ENCODE data around the gene SSRP1. TPM values are rescaled to one million over a fixed set of nuclear protein-coding genes. Genes with fewer than 3 reads are reported as not detected.

The SSRP1 gene
- total RNA-seq, 2 donors from 2014 or later, result 41.6 to 54.4 TPM

DNA sequence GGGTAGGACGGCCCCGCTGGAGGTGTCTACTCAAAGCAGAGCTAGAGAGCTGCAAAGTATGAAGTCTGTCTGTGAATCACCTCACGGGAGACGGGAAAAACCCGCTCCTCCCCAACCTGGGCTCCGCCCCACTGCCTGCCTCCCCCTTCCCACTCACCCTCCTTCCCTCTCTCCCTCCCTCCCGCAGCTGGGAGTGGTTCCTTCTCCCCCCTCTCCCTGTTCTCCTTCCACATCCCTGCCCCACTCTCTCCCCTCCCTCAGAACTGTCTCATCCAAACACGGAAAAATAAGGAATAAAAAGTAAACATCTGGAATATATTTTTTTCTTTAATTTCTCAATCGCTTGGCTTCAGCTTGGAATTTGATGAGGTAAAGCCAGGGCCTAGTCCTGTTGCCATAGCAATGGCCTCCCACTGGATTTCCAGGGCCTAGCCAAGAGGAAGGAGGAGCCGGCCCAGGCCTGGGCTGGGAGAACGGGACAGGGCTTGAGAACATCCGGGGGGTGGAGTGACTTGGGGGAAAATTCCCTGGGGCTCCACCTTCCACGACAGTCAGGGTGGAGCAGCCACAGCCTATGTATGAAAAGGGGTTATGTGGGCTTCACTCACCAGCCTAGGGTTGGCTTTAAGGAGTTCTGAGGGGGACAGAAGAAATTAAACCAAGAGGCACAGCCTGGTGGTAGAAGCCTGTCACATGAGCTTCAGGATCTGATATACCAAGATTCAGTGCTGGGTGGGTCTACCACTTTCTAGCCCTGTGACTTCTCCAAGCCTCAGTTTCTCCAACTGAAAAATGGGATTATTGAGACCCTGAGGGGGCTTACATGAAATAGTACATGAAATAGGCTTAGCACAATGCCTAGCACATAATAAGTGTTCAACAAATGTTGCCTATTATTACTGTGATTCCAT is 13.2 kb downstream of the SSRP1 start:
- intact Hi-C loops (cut with DNase I), result loop anchor here (5.0 to 10.0 kb wide), 2 partner anchors 342 to 1820 kb away; partner anchors contain the start of genes FAM111A (in 1 of the 2) and ZDHHC5 (in 1 of the 2)
- peak; percentile 96 for DNase-seq (ENCODE audit: low spot score)

DNA sequence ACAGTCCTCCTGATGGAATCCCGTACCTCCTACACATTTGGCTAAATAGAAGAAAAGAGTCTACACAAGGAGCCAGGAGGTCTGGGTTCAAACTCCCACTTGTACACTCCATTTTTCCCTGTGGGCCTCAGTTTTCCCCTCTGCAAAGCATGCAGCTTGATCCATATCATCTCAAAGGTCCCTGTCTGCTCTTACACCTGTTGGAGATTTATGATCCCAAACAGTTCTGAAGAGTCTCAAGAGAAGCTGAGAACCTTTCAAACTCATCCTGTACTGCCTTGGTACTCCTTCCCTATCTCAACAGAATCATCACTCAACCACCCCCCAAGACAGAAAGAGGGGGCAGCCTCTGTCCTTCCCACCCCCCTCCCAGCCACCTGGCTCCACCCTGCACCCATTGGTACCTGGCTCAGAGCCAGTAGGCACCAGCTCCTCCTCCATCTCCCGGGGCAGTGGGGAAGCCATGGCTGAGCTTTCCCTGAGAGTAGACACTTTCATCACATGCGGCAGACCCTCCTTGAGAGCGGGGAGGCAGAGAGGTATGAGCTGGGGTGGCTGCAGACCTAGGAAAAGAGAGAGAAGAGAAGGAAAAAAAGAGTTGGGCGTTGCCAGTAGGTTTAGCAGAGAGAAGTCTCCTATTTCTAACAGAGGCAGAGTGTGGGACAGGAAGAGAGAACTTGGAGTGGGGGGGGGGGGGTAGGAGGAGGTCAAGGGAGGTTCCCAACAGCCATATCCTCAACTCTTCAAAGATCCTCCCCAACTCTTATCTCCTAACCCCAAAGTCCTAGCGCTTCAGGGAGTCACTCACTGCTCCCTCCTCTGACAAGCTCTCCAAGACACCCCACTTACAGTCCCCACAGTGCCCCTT is 14.1 kb downstream of the SSRP1 start:
- DNase-seq (ENCODE audit: low spot score), result no peak
- intact Hi-C loops (cut with DNase I), result loop anchor here (5.0 to 10.0 kb wide), 2 partner anchors 343 to 1821 kb away; partner anchors contain the start of genes FAM111A (in 1 of the 2) and ZDHHC5 (in 1 of the 2)

DNA sequence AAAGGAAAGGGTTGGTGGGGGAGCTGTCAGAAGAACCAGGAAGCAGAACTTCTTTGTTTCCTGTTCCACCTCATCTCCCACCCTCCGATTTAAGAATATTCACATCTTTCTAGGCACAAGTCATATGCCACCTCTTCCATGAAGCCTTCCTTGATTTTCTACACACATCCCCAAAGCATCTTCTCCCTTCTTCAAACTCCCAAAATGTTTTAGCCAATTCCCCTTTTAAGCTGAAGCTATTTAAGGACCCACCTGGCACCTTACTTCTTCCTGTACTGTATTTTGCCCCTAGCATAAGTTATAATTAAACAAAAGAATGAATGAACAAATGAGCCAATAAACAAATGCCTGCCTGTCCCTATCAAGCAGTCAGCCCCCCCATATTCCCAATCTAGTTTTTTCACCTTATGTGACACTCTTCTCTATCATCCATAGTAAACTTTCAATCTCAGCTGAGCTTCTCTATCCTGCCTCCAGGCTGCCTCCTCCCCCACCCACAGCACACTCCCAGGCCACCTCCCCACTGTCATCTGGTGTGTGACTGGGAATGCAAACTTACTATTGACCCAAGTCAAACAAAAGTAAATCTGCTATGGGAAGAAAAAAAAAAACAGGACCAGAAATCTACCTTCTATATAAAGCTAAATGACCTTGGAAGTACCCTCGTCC is 14.8 kb downstream of the SSRP1 start:
- intact Hi-C loops (cut with DNase I), result loop anchor here (5.0 to 10.0 kb wide), 2 partner anchors 344 to 1821 kb away; partner anchors contain the start of genes FAM111A (in 1 of the 2) and ZDHHC5 (in 1 of the 2)
- DNase-seq (ENCODE audit: low spot score), result no peak

DNA sequence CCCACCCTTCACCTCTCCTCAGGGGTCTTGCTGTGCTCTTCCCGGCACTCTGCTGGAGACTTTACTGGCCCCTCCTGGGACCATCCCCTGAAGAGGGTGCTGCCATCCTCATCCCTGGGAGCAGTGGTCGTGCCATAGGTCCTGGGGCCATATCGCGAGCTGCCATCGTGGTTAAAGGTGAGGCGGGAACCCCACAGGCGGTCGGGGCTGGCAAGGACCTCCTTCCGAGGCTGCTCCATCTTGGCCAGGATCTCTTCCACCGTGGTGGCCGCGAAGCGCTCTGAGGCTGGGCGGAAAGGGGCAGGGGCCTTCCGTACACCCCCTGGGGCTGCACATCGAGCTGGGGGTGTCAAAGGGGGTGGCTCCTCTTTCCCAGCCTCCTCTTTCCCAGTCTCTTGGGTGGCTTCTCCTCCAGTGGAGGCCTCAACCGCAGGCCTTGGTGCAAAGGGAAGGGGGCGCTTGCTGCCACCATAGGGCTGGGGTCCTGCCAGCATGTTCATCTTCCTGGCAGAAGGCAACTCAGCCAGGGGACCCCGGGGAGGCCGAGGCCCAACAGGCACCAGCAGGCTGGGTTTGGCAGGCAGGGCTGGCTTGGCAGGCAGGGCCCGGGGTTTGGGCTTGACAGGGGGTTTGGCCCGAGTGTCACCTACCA is 15.5 kb downstream of the SSRP1 start:
- intact Hi-C loops (cut with DNase I), result loop anchor here (5.0 to 10.0 kb wide), 2 partner anchors 345 to 1822 kb away; partner anchors contain the start of genes FAM111A (in 1 of the 2) and ZDHHC5 (in 1 of the 2)
- DNase-seq (ENCODE audit: low spot score), result no peak

DNA sequence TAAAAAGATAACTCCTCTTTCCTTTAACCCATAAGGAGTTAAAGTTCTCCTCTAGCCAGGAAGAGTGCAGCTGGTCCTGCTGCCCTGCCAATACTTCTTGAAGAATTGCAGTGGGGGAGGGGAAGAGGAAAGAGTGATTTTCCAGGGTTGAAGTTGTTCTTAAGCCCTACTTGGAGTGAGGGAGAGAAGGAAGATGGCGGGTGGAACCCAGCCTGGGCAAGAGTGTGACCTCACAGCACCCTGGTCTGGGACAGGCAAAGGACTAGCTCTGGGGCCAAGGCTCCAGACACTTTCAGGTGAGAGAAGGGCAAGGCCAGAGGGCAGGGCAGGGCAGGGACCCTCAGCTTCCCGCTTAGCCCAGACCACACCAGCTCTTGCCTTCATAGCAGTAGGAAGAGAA is 17.5 kb downstream of the SSRP1 start:
- DNase-seq (ENCODE audit: low spot score), result no peak
- intact Hi-C loops (cut with DNase I), result no loop called here

DNA sequence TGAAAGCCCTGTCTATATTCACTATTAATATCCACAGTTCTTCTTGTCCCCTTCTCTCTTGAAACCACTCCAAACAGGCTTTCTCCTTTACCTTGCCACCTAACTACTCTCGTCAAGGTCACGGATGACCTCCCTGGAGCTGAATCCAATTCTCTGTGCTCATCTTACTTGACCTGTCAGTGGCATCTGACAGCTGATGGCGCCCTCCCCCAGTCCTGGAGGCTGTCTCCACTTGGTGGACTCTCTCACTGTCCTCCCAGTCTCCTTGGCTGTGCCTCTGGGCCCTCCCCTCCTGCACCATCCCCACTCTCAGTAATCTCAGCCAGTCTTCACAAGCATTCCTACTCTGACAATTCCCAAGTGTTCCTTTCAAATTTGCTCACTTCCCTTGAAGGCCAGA is 19.7 kb downstream of the SSRP1 start:
- DNase-seq (ENCODE audit: low spot score), result no peak
- intact Hi-C loops (cut with DNase I), result no loop called here

DNA sequence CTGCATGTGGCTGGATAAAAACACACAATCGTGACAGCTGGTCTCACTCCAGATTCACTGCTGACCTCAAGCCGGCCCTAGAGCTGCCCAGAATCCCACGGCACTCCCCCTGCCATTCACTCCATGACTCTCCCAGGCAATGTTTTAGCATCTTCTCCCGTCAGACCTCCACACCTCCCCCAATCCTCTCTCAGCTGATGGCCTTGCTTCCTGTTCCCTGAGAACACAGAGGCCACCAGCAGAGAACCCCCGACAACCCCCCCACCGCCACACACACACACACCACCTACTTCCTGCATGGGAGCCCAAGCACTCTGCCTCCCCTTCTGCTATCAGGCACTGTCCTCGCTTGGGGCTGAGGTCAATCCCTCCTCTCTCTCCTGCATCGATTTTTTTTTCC is 20.2 kb downstream of the SSRP1 start:
- intact Hi-C loops (cut with DNase I), result no loop called here
- no peak for DNase-seq (ENCODE audit: low spot score)

DNA sequence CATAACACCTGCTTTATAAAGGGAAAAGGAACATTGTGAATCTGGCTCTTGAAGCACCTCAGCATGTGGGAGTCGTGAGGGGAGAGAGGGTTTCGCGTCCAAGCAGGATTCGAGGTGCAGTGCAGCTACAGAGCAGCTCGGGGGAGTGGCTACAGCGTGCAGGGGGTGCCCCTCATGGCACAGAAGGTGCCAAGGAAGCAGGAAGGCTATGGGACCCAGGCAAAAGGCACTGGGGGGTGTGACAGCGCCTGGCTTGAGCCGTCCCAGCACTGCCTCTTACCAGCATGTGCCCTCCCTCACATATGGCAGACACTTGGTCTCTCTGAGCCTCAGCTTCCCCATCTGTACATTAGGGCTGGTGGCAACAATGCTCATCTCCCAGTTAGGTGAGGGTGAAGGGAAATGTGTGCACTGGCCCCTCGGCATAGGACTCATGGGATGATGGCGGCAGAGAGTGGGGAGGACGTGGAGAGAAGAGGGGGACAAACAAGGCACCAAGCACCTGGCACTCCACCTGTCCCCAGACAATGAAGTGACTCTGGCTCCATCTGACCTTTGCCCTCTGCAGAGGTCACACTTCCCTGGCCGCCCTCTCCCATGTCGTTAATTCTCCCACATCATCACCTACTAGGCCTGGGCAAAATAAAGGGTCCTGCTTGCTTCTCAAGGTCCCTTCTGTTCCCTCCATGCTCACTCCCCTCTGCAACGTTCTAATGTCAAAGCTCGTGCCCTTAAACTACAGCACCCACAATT is 21.3 kb downstream of the SSRP1 start:
- DNase-seq (ENCODE audit: low spot score), result peak; percentile 47
- intact Hi-C loops (cut with DNase I), result no loop called here

DNA sequence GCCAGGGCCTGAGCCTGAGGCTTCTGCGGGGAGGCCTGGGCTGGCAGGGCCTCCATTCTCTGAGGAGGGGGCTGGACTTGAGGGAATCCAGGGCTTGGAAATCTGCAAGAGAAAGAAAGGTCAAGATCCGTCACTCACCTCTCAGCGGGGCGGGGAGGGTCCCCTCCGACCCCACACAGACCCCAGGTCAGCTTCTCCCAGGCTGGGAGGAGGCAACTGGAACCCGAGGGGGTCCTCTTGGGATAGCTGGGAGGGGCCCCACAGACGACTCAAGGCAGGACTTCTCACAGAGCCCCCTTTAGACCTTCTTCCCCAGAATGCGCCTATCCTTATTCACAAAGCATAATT is 21.9 kb downstream of the SSRP1 start:
- intact Hi-C loops (cut with DNase I), result no loop called here
- peak; percentile 45 for DNase-seq (ENCODE audit: low spot score)

DNA sequence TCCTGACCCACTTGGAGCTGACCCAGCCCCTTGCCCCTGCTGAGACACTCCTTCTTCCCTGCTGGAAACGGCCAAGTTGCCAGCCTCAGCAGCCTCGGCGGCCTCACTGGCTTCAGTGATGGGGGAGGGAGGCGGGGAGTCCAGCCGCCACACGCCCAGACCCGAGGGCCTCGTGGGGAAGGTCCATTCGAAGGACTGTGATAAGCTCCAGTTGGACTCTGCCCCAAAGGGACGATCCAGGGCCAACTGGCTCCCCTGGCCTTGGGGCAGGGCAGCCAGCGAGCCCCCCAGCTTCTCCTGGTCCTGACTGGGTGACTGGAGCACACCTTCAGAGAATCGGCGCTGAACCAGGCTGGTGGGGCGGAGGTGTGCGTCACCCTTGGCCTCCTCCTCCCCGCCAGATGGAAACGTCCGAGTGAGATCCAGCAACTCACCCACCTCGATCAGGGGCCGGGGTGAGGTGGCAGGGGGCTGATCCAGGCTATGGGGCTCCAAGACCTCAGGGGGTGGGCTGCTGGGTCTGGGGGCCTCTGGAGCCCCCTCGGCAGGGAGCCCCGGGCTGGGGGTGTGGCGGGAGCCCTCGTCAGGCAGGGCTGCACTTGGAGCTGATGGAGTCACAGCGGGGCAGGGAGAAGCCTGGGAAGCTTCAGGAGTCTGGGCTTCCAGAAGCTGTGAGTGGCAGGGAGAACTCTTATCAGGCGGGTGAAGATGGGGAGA is 22.5 kb downstream of the SSRP1 start:
- DNase-seq (ENCODE audit: low spot score), result peak; percentile 79
- intact Hi-C loops (cut with DNase I), result no loop called here

DNA sequence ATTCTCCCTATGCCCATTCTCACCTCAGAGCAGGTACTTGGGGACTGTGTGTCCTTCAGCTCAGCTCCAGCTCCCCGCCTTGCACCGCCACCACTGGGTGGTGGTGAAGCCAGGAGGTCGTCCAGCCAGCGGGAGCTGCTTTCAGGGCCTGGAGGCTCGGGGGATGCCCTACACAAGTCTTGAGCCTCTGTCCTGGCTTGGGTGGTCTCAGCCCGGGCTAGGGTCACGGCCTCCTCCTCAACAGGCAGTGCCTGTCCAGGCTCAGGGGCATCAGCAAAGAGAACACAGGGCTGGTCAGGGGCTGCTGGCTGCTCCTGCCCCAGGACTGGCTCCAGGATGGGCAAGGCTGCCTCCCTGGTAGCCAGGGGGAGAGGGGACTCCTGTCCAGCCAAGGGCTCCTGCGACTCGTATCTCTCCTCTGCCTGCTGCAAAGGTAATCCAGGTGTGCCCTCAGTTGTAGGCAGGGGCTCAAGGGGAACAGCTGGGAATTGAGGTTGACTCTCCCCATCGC is 23.1 kb downstream of the SSRP1 start:
- DNase-seq (ENCODE audit: low spot score), result peak; percentile 63
- intact Hi-C loops (cut with DNase I), result no loop called here

DNA sequence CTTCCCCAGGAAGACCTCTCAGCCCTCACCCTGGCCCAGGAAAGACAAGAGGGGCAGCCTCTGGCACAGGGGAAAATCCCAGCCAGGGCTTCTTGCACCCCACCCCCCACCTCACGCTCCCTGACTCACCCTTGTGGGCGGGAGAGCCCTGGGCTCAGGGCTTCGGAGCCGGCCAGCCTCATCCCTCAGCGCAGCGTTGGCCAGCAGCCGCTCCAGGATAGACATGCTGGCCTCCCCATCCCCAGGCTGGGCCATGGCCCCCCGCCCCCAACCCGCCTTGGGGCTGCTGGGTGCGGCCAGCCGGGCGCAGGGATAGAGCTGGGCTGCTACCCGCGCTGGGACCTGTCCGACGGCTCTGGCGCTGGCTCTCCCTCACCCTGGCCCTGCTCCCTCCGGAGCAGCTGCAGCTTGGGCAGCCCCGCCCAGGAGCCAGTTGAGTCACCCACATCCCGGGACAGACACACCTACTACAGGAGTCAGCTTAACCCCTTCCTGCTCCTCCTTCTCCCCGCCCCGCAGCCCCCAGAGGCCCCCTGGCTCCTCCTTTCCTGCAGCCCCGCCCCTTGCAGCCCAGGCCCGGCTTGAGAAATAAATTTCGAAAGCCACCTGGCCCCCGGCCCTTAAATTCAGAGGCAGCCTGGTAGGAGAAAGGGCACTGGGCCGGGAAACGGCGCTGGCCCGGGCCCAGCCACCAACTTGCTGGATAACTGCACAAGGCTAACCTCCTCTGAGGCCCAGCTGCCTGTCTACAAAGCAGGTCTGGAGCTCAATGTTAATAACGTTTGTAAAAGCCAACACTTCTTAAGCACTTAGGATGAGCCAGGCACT is 24.4 kb downstream of the SSRP1 start:
- intact Hi-C loops (cut with DNase I), result no loop called here
- DNase-seq (ENCODE audit: low spot score), result peak; percentile 97

DNA sequence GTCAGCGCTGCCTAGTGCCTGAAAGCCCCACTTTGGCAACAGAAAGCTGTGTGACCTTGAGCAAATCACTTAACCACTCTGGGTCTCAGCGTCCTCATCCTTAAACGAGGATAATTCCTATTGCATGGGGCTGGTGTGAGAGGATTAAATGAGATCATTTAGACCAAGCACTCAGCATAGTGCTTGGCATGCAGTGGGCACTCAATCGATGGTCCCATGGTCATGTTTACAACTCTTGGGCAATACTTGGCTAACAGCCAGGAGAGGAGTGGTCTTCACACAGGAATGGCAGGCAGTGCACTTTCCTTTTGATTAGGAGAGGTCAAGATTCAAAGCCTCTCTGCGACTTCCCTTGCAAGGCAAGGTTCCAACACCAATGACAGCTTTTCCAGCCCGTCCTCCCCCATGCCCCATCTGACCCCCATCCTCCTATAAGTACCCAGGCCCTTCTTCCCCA is 25.0 kb downstream of the SSRP1 start:
- DNase-seq (ENCODE audit: low spot score), result no peak
- intact Hi-C loops (cut with DNase I), result no loop called here

DNA sequence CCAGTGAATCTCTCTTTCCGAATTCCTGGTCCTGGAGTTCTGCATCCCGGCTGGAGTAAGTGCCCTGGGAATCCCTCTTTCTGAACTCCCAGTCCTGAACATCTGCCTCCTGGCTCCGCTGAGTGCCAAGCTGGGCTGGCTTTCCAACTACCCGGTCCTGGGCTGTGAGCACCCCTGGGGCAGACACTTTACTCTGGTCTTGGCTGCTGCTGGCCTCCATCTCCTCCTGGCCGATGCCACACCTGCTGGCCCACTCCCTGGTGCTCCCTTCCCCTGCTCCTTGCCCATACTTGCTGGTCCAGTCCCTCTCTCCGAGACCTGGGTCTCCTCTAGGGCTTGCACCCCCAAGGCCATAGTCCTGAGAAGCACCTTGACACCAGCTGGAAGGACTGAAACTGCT is 25.6 kb downstream of the SSRP1 start:
- no peak for DNase-seq (ENCODE audit: low spot score)
- intact Hi-C loops (cut with DNase I), result no loop called here

DNA sequence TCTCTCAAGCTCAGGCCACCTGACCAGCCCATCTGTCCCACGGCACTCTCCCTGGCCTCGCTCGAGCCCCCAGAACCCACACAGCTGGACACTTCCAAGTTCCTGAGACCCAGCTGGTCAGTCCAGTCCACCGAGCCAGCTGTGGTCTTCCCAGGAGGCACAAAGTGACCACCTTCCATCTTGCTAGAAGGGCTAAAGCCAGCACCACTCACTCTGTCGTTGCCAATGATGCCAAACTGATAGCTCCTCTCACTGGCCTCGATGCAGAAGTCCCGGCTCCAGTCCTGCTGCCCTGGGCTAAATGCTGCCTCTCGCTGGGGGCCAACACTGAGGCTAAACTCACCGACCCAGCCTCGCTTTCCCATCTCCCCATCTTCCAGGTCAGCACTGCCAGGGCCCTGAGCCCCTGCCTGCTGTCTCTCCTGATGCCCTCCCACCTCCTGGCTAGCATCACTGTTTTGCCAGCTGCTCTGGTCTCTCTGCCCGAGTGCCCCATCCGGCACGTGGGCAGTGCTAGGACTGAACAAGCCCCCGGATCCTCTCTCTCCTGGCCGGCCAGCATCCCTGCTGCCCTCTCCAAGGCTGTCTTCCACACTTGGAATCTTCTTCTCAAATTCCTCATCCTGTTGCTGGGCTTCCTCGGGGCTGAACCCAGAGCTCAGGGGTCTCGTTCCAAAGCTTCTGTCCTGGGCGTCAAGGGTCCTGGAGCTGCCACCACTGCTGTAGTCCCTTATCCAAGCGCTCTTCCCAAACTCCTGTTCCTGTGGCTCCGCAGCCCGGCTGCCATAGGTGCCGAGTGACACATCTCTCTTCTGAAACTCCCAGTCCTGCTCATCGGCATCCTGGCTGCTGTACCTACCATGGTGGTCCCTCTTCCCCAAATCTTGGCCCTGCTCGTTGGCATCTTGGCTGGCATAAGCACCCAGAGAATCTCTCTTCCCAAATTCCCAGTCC is 26.3 kb downstream of the SSRP1 start:
- intact Hi-C loops (cut with DNase I), result no loop called here

More for the DNA sequence above, 26.3 kb downstream of the SSRP1 start:
- no peak for DNase-seq (ENCODE audit: low spot score)

Measured in posterior vena cava (tissue), 2 donors.